Esophagus muscularis mucosa (tissue), 4 donors: Measurements from ENCODE around the gene CD151. TPM values are rescaled to one million over a fixed set of nuclear protein-coding genes. Genes with fewer than 3 reads are reported as not detected.

Source experiments
- DNase-seq: peaks from one replicate; pipeline ENCODE4 v3.0.0-alpha.2; 2017; ENCODE audit errors: extremely low spot score
- H3K27ac ChIP-seq, 4 donors: fragments of 200-600 bp; sonication (generic); replicated peaks in 1 of 4; 1 replicate in 3 of 4; 2 replicates in 1 of 4; pipeline ENCODE4 v1.5.1; 2016 to 2019; ENCODE audit warnings: mild to moderate bottlenecking in 1 of 4
- H3K27me3 ChIP-seq, 4 donors: fragments of 200-600 bp; sonication (generic); one replicate each; pipeline versions ENCODE4 v1.5.1 to v1.6.0; 2016 to 2019
- H3K36me3 ChIP-seq, 4 donors: fragments of 200-600 bp; sonication (generic); one replicate each; pipeline ENCODE4 v1.5.1; 2016 to 2019
- H3K4me1 ChIP-seq, 4 donors: fragments of 200-600 bp; sonication (generic); one replicate each; pipeline ENCODE4 v1.5.1; 2016 to 2019
- H3K4me3 ChIP-seq, 4 donors: fragments of 200-600 bp; sonication (generic); 1 replicate in 2 of 4; 2 replicates in 2 of 4; pipeline ENCODE4 v1.5.1; 2016 to 2019; ENCODE audit warnings: mild to moderate bottlenecking in 4 of 4, moderate library complexity in 1 of 4
- H3K9me3 ChIP-seq, 4 donors: fragments of 200-600 bp; sonication (generic); 1 replicate in 3 of 4; 2 replicates in 1 of 4; pipeline ENCODE4 v1.5.1; 2016 to 2019
- CTCF ChIP-seq, 3 experiments: fragments of 200-600 bp in 2 of 3; fragments of 450-650 bp in 1 of 3; sonication (generic) in 2 of 3; IDR thresholded peaks; one replicate each; pipeline ENCODE4 v1.5.1; 2017 to 2019; ENCODE audit warnings: antibody characterized with exemption in 3 of 3, mild to moderate bottlenecking in 2 of 3, moderate library complexity in 1 of 3
- EP300 ChIP-seq: sonication (generic); formaldehyde crosslinking; IDR thresholded peaks from one replicate; pipeline ENCODE4 v1.6.1; 2017; ENCODE audit warnings: antibody characterized with exemption
- POLR2A ChIP-seq: fragments of 450-650 bp; IDR thresholded peaks from one replicate; pipeline ENCODE4 v1.6.1; 2017; ENCODE audit warnings: antibody characterized with exemption, moderate library complexity, mild to moderate bottlenecking, low read depth
- POLR2AphosphoS5 ChIP-seq, 2 donors: sonication (generic); formaldehyde crosslinking; IDR thresholded peaks; one replicate each; pipeline ENCODE4 v1.6.1; 2017; ENCODE audit warnings: antibody characterized with exemption in 2 of 2
- WGBS: methylation state at CpG from one replicate; pipeline ENCODE4 v1.1.5; 2018; 5-methylcytosine and 5-hydroxymethylcytosine counted together
- intact Hi-C: fragments of 100-400 bp; cut with DNase I; formaldehyde crosslinking; loops from one replicate; pipeline ENCODE4 v1.15.1; 2023
- total RNA-seq, 4 donors: library from RNA; depleted of rRNA; stranded (reverse); fragments of >200 nt; gene quantifications; one replicate each; pipeline versions ENCODE4 v1.1.0 to v1.2.1, GENCODE V29; 2016

The CD151 gene
- total RNA-seq, 4 donors from 2014 or later, result 219 to 730 (median 352) TPM

- H3K27me3 ChIP-seq, result peaks cover 0 to 6% (median 3%) of the 10 kb centered on the region in 4 donors
- intact Hi-C loops, result no loop called here
- H3K4me1 ChIP-seq, result peaks cover 31 to 89% (median 66%) of the 10 kb centered on the region in 4 donors
- TF ChIP-seq EP300, result no peak
- TF ChIP-seq POLR2A, result no peak
- no peak for TF ChIP-seq CTCF (IDR thresholded peaks at IDR 0.05)
- 91% methylated on average over 14 of the region's 27 CpGs for WGBS
- H3K27ac ChIP-seq, result peak overlapping the region in 1 of 4 donors; percentile 11
- H3K4me3 ChIP-seq, result no peak overlapping the region
- H3K9me3 ChIP-seq, result no peaks in the 10 kb centered on the region
- DNase-seq, result no peak
- H3K36me3 ChIP-seq, result peaks cover 0 to 51% (median 13%) of the 10 kb centered on the region in 4 donors
Measured at GRCh38 chr11:853682-854448, 21.1 kb downstream of the CD151 start.

GRCh38 chr11:854601-855329 lies 22.0 kb downstream of the CD151 start:
- H3K27me3 ChIP-seq, result no peaks in the 10 kb centered on the region
- H3K4me1 ChIP-seq, result peaks cover 30 to 91% (median 68%) of the 10 kb centered on the region in 4 donors
- H3K4me3 ChIP-seq, result no peak overlapping the region
- peaks cover 0 to 51% (median 13%) of the 10 kb centered on the region in 4 donors for H3K36me3 ChIP-seq
- intact Hi-C loops, result no loop called here
- H3K27ac ChIP-seq, result no peak overlapping the region
- TF ChIP-seq POLR2A, result no peak
- no peak for TF ChIP-seq CTCF (IDR thresholded peaks at IDR 0.05)
- TF ChIP-seq POLR2AphosphoS5 (IDR thresholded peaks at IDR 0.05), result no peak
- no peak for TF ChIP-seq EP300
- no peak for DNase-seq
- H3K9me3 ChIP-seq, result no peaks in the 10 kb centered on the region
- 88% methylated on average over 18 of the region's 20 CpGs for WGBS

DNA sequence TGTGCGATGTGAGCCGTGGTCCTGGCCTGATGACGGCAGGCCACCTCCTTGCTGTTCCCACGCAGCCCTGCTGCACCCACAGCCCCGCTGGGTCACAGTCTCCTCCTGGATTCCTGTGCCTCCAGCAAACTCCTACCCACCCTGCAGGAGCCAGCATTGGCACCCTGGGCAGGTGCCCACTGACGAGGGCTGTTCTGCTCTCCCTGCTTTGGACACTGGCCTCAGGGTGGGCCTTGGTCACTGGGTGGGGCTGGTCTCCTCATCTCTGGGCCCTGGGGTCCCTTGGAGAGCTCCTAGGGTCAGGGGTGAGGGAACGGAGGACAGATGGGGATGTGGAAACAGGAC lies 22.6 kb downstream of the CD151 start:
- Histone ChIP-seq H3K27ac (no peak overlapping the region), H3K4me1 (peaks cover 31 to 92% (median 68%) of the 10 kb centered on the region in 4 donors), H3K27me3 (no peaks in the 10 kb centered on the region), H3K36me3 (peaks cover 0 to 48% (median 14%) of the 10 kb centered on the region in 4 donors), H3K9me3 (no peaks in the 10 kb centered on the region), H3K4me3 (no peak overlapping the region)
- DNase-seq, result no peak
- intact Hi-C loops, result no loop called here
- TF ChIP-seq EP300 (no peak), CTCF (IDR thresholded peaks at IDR 0.05) (no peak), POLR2A (no peak), POLR2AphosphoS5 (IDR thresholded peaks at IDR 0.05) (no peak)
- 91% methylated on average over 7 of the region's 7 CpGs for WGBS

DNA sequence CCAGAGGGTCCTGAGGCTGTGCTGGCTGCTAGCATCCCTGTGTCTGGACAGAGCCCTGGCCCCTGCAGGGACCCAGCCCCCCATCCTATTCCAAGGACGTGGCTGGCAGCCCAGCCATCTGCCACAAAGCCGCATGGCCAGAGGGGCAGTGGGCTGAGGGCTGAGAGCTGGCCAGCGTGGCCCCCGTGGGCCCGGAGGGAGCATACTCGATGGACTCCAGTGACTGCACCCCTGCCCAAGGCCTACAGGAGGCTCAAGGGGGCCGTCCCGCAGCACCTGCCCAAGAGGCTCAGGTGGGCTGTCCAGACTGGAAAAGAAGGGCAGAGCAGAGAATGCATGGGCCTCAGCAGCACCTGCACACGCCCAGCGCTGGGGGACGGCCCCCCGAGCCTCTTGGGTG lies 23.0 kb downstream of the CD151 start:
- DNase-seq, result no peak
- Histone ChIP-seq H3K27me3 (no peaks in the 10 kb centered on the region), H3K36me3 (peaks cover 0 to 43% (median 13%) of the 10 kb centered on the region in 4 donors), H3K4me1 (peaks cover 29 to 92% (median 66%) of the 10 kb centered on the region in 4 donors), H3K4me3 (no peak overlapping the region), H3K27ac (no peak overlapping the region), H3K9me3 (no peaks in the 10 kb centered on the region)
- no CpG with 5 or more reads among the region's 12 CpGs for WGBS
- TF ChIP-seq EP300, result no peak
- no peak for TF ChIP-seq POLR2A
- TF ChIP-seq POLR2AphosphoS5 (IDR thresholded peaks at IDR 0.05), result no peak
- intact Hi-C loops, result no loop called here

DNA sequence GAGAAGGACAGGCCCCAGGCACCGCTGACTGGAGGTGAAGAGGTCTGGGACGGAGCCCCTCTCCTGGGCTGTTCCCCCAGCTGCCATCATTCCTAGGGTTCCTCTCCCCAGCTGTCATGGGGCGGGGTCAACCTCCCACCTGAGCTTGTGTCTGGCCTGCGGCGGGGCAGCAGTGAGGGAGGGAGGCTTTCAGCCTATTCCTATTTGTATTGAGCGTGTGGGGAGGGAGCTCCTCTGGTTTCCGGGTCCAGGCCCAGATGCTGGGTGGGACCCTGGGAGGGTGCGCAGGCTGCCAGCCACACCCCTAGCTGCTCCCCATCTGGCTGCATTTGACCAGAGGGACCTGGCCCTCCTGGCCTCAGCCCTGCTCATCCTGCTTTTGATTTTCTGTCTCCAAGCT lies 23.6 kb downstream of the CD151 start:
- Histone ChIP-seq H3K4me1 (peaks cover 26 to 87% (median 61%) of the 10 kb centered on the region in 4 donors), H3K9me3 (no peaks in the 10 kb centered on the region), H3K27ac (no peak overlapping the region), H3K4me3 (no peak overlapping the region), H3K27me3 (no peaks in the 10 kb centered on the region), H3K36me3 (peaks cover 0 to 41% (median 13%) of the 10 kb centered on the region in 4 donors)
- TF ChIP-seq EP300 (no peak), POLR2A (no peak), POLR2AphosphoS5 (IDR thresholded peaks at IDR 0.05) (no peak), CTCF (IDR thresholded peaks at IDR 0.05) (no peak)
- DNase-seq, result no peak
- 57% methylated on average over 4 of the region's 8 CpGs for WGBS
- intact Hi-C loops, result no loop called here
